ENCODE results near the gene BOK.

- TF ChIP-seq, protein P1, sequence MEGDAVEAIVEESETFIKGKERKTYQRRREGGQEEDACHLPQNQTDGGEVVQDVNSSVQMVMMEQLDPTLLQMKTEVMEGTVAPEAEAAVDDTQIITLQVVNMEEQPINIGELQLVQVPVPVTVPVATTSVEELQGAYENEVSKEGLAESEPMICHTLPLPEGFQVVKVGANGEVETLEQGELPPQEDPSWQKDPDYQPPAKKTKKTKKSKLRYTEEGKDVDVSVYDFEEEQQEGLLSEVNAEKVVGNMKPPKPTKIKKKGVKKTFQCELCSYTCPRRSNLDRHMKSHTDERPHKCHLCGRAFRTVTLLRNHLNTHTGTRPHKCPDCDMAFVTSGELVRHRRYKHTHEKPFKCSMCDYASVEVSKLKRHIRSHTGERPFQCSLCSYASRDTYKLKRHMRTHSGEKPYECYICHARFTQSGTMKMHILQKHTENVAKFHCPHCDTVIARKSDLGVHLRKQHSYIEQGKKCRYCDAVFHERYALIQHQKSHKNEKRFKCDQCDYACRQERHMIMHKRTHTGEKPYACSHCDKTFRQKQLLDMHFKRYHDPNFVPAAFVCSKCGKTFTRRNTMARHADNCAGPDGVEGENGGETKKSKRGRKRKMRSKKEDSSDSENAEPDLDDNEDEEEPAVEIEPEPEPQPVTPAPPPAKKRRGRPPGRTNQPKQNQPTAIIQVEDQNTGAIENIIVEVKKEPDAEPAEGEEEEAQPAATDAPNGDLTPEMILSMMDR (IDR thresholded peaks at IDR 0.05), result no peak
- TF ChIP-seq POLR2A (IDR thresholded peaks at IDR 0.05), result no peak
Observed at GRCh38 chr2:241534701-241535375, 23.7 kb upstream of the BOK start.
